Measurements from ENCODE around the gene GNAT3.

DNA sequence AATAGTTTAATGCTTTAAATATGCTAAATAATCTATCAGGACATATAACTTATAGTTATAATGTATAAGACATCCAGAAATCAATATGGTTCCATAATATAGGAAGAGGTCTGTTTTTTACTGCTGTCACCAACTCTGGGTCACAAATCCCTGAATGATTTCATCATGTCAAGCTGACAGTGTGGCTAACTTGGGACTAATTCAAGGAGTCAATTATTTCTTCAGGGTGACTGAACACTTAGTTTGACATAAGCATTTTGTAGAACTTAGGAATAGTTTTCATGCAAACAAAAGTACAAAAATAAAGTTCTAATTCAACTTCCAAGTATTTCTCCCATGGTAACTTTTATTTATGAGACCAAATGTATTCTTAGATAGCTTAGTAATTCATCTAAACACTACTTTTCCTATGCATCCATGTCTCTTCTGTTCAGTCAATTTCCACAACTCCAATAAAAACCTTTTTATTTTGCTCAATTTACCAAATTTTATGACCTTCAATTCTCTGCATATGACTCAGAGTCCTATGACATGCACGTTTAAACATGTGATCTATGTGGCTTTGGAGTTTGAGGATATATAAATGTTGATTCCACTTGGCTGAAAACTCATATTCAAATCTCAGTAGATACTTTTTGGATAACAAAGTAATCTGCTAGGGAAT lies 40.3 kb upstream of the GNAT3 start:
- TF ChIP-seq, protein P1, sequence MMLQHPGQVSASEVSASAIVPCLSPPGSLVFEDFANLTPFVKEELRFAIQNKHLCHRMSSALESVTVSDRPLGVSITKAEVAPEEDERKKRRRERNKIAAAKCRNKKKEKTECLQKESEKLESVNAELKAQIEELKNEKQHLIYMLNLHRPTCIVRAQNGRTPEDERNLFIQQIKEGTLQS (IDR thresholded peaks at IDR 0.05), result no peak
- TF ChIP-seq, protein P2, sequence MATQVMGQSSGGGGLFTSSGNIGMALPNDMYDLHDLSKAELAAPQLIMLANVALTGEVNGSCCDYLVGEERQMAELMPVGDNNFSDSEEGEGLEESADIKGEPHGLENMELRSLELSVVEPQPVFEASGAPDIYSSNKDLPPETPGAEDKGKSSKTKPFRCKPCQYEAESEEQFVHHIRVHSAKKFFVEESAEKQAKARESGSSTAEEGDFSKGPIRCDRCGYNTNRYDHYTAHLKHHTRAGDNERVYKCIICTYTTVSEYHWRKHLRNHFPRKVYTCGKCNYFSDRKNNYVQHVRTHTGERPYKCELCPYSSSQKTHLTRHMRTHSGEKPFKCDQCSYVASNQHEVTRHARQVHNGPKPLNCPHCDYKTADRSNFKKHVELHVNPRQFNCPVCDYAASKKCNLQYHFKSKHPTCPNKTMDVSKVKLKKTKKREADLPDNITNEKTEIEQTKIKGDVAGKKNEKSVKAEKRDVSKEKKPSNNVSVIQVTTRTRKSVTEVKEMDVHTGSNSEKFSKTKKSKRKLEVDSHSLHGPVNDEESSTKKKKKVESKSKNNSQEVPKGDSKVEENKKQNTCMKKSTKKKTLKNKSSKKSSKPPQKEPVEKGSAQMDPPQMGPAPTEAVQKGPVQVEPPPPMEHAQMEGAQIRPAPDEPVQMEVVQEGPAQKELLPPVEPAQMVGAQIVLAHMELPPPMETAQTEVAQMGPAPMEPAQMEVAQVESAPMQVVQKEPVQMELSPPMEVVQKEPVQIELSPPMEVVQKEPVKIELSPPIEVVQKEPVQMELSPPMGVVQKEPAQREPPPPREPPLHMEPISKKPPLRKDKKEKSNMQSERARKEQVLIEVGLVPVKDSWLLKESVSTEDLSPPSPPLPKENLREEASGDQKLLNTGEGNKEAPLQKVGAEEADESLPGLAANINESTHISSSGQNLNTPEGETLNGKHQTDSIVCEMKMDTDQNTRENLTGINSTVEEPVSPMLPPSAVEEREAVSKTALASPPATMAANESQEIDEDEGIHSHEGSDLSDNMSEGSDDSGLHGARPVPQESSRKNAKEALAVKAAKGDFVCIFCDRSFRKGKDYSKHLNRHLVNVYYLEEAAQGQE (IDR thresholded peaks at IDR 0.05; ENCODE audit: low read depth), result no peak
- TF ChIP-seq, protein P3, sequence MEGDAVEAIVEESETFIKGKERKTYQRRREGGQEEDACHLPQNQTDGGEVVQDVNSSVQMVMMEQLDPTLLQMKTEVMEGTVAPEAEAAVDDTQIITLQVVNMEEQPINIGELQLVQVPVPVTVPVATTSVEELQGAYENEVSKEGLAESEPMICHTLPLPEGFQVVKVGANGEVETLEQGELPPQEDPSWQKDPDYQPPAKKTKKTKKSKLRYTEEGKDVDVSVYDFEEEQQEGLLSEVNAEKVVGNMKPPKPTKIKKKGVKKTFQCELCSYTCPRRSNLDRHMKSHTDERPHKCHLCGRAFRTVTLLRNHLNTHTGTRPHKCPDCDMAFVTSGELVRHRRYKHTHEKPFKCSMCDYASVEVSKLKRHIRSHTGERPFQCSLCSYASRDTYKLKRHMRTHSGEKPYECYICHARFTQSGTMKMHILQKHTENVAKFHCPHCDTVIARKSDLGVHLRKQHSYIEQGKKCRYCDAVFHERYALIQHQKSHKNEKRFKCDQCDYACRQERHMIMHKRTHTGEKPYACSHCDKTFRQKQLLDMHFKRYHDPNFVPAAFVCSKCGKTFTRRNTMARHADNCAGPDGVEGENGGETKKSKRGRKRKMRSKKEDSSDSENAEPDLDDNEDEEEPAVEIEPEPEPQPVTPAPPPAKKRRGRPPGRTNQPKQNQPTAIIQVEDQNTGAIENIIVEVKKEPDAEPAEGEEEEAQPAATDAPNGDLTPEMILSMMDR (IDR thresholded peaks at IDR 0.05 in 2 of 3, conservative IDR thresholded peaks at IDR 0.05 in 1 of 3; ENCODE audit: borderline replicate concordance in 1 of 3, insufficient read depth in 1 of 3, low read depth in 2 of 3, low read length in 2 of 3), result no peak
- TF ChIP-seq EZH2 (IDR thresholded peaks at IDR 0.05) (no peak), CEBPB (IDR thresholded peaks at IDR 0.05; ENCODE audit: low read depth) (no peak), POLR2A (IDR thresholded peaks at IDR 0.05; ENCODE audit: borderline replicate concordance, extremely low read depth, insufficient read depth, insufficient read length) (no peak)

All from HCT116 (cell line).